ENCODE measurements around the gene MERTK. TPM values are rescaled to one million over a fixed set of nuclear protein-coding genes. Genes with fewer than 3 reads are reported as not detected.

The MERTK gene
- total RNA-seq, 6 experiments from 2014 or later = 10.6 to 18.3 (median 13.1) TPM

DNA sequence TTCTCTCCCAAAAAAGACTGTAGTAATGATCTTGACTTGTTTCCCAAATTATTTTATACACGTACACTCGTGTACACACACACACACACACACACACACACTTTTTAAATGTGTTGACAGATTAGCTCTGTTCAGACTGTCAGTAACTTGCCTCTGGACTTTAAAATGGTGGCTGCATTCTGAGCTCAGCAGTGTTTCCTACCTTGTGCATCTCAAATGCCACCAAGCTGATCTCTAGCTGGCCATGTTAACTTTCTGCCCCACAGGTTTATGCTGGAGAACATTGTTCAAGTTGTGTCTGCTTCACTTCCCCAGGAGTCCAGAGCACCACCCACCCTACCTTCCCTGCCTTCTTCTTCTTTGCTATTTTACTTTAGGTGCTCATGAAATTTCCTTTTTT is 83.3 kb downstream of the MERTK start:
- no peak overlapping the region for H3K4me3 ChIP-seq
- H3K4me1 ChIP-seq = no peaks in the 10 kb centered on the region
- DNase-seq (no peak), ATAC-seq (no peak)
- TF ChIP-seq, protein P1, sequence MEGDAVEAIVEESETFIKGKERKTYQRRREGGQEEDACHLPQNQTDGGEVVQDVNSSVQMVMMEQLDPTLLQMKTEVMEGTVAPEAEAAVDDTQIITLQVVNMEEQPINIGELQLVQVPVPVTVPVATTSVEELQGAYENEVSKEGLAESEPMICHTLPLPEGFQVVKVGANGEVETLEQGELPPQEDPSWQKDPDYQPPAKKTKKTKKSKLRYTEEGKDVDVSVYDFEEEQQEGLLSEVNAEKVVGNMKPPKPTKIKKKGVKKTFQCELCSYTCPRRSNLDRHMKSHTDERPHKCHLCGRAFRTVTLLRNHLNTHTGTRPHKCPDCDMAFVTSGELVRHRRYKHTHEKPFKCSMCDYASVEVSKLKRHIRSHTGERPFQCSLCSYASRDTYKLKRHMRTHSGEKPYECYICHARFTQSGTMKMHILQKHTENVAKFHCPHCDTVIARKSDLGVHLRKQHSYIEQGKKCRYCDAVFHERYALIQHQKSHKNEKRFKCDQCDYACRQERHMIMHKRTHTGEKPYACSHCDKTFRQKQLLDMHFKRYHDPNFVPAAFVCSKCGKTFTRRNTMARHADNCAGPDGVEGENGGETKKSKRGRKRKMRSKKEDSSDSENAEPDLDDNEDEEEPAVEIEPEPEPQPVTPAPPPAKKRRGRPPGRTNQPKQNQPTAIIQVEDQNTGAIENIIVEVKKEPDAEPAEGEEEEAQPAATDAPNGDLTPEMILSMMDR (IDR thresholded peaks at IDR 0.05) = no peak
- TF ChIP-seq POLR2A (IDR thresholded peaks at IDR 0.05) = no peak
- intact Hi-C loops (cut with DNase I) = no loop called here
- H3K36me3 ChIP-seq = peaks cover 0 to 49% (median 10%) of the 10 kb centered on the region in 4 donors
- H3K27ac ChIP-seq = no peak overlapping the region
- no peaks in the 10 kb centered on the region for H3K27me3 ChIP-seq
- 100% methylated on average over 2 of the region's 2 CpGs for WGBS (ENCODE audit: insufficient coverage, low coverage, low lambda C conversion rate, missing lambda C conversion rate)
- H3K9me3 ChIP-seq = no peaks in the 10 kb centered on the region

DNA sequence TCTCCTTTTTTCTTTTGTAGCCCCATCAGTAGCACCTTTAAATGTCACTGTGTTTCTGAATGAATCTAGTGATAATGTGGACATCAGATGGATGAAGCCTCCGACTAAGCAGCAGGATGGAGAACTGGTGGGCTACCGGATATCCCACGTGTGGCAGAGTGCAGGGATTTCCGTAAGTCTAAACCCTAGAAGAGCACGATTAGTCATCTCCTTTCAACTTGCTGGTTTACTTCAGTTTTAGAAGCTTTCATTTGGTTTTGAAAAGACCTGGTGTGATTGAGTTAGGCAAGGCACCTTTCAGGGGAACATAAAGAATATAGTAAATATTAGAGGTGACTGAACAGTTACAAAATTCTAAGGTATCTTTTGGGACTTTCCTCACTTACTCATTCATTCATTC is 84.4 kb downstream of the MERTK start:
- no peak overlapping the region for H3K27ac ChIP-seq
- WGBS (ENCODE audit: insufficient coverage, low coverage, low lambda C conversion rate, missing lambda C conversion rate) = 62% methylated on average over 5 of the region's 5 CpGs
- intact Hi-C loops (cut with DNase I) = no loop called here
- no peak for ATAC-seq
- H3K4me1 ChIP-seq = no peaks in the 10 kb centered on the region
- no peaks in the 10 kb centered on the region for H3K9me3 ChIP-seq
- DNase-seq = no peak
- H3K36me3 ChIP-seq = peaks cover 0 to 55% (median 10%) of the 10 kb centered on the region in 4 donors
- no peak for TF ChIP-seq POLR2A (IDR thresholded peaks at IDR 0.05)
- TF ChIP-seq, protein P1 (IDR thresholded peaks at IDR 0.05) = no peak
- H3K4me3 ChIP-seq = no peak overlapping the region
- H3K27me3 ChIP-seq = no peaks in the 10 kb centered on the region

DNA sequence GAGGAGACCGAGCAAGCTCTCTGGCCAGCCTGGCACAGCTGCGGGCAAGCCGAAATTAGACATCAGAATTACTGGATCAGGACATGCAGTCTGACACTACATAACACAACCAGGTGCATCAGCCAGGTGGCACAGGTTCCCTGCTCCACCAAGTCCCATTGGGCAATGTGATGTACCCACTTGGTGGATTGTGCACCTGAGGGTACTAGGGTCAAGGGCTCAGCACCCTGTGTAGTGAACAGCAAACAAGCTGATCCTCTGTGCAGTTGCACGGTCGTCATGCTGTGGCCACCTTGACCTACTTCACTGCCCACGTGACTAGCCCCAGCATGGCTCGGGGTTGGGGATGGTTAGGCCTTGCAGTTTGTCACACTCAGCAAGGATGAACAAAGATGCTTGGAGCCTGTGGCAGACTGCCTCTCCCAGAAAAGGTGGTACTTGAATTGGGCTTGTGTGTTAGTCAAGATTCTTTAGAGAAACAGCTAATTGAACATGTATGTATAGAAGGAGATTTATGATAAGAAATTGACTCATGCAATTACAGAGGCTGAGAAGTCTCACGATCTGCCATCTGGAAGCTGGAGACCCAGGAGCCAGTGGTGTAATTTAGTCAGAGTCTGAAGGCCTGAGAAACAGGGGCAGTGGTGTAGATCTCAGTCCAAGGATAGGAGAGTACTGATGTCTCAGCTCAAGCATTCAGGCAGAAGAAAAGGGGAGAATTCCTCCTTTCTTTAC is 85.2 kb downstream of the MERTK start:
- DNase-seq (no peak), ATAC-seq (no peak)
- no peaks in the 10 kb centered on the region for H3K4me1 ChIP-seq
- no peaks in the 10 kb centered on the region for H3K27me3 ChIP-seq
- TF ChIP-seq, protein P1 (IDR thresholded peaks at IDR 0.05) = no peak
- no peak for TF ChIP-seq POLR2A (IDR thresholded peaks at IDR 0.05)
- H3K36me3 ChIP-seq = peaks cover 0 to 60% (median 10%) of the 10 kb centered on the region in 4 donors
- no peaks in the 10 kb centered on the region for H3K9me3 ChIP-seq
- 75% methylated on average over 1 of the region's 8 CpGs for WGBS (ENCODE audit: insufficient coverage, low coverage, low lambda C conversion rate, missing lambda C conversion rate)
- H3K27ac ChIP-seq = no peak overlapping the region
- intact Hi-C loops (cut with DNase I) = no loop called here
- no peak overlapping the region for H3K4me3 ChIP-seq

DNA sequence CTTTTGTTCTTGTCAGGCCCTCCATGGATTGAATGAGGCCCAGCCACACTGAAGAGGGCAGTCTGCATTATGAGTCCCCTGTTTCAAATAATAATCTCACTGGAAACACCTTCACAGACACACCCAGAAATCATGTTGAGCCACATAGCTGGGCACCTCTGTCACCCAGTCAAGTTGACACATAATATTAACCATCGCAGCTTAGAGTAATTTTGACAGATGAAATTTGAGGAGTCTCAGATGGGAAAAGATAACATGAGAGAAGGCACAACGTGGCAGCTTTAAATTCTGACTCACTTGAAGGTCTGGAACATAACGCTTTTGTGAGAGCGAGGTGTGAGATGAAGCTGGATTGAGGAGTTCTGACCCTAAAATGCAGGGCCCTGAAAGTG is 85.8 kb downstream of the MERTK start:
- no peak for ATAC-seq
- Histone ChIP-seq H3K27ac (no peak overlapping the region), H3K27me3 (no peaks in the 10 kb centered on the region), H3K4me1 (no peaks in the 10 kb centered on the region), H3K9me3 (no peaks in the 10 kb centered on the region), H3K36me3 (peaks cover 0 to 63% (median 10%) of the 10 kb centered on the region in 4 donors), H3K4me3 (no peak overlapping the region)
- intact Hi-C loops (cut with DNase I) = no loop called here
- 94% methylated on average over 4 of the region's 4 CpGs for WGBS (ENCODE audit: insufficient coverage, low coverage, low lambda C conversion rate, missing lambda C conversion rate)
- DNase-seq = no peak
- TF ChIP-seq POLR2A (IDR thresholded peaks at IDR 0.05) = no peak
- TF ChIP-seq, protein P1 (IDR thresholded peaks at IDR 0.05) = no peak

All from right lobe of liver (tissue), 6 donors.